Esophagus squamous epithelium (tissue), 5 donors: Measurements from ENCODE around the gene ZIC4. TPM values are rescaled to one million over a fixed set of nuclear protein-coding genes. Genes with fewer than 3 reads are reported as not detected.

Experiments
- DNase-seq: peaks from one replicate; lab custom pipeline; 2025; lab: John Stamatoyannopoulos, UW
- H3K27ac ChIP-seq, 4 donors: fragments of 200-600 bp; sonication (generic); one replicate each; pipeline ENCODE4 v1.5.1; 2016 to 2019; ENCODE audit warnings: mild to moderate bottlenecking in 1 of 4
- H3K27me3 ChIP-seq, 4 donors: fragments of 200-600 bp; sonication (generic); 1 replicate in 3 of 4; 2 replicates in 1 of 4; pipeline versions ENCODE4 v1.5.1 to v1.6.0; 2017 to 2021; ENCODE audit warnings: antibody characterized with exemption in 1 of 4
- H3K36me3 ChIP-seq, 3 donors: fragments of 200-600 bp; sonication (generic); one replicate each; pipeline ENCODE4 v1.5.1; 2016 to 2019
- H3K4me1 ChIP-seq, 3 donors: fragments of 200-600 bp; sonication (generic); one replicate each; pipeline ENCODE4 v1.5.1; 2017 to 2019
- H3K4me3 ChIP-seq, 4 donors: fragments of 200-600 bp; sonication (generic); 1 replicate in 3 of 4; 2 replicates in 1 of 4; pipeline ENCODE4 v1.5.1; 2016 to 2019; ENCODE audit warnings: mild to moderate bottlenecking in 2 of 4, moderate library complexity in 1 of 4
- H3K9me3 ChIP-seq, 3 donors: fragments of 200-600 bp; sonication (generic); one replicate each; pipeline ENCODE4 v1.5.1; 2016 to 2019
- CTCF ChIP-seq, 6 experiments: fragments of 450-650 bp in 4 of 6; fragments of 200-600 bp in 2 of 6; sonication (generic) in 2 of 6; IDR thresholded peaks; one replicate each; pipeline ENCODE4 v1.5.1; 2016 to 2019; ENCODE audit warnings: antibody characterized with exemption in 6 of 6, mild to moderate bottlenecking in 4 of 6, moderate library complexity in 4 of 6
- POLR2A ChIP-seq, 4 donors: fragments of 450-650 bp; IDR thresholded peaks; one replicate each; pipeline ENCODE4 v1.6.1; 2017; ENCODE audit warnings: antibody characterized with exemption in 4 of 4, mild to moderate bottlenecking in 4 of 4, moderate library complexity in 3 of 4
- WGBS, 2 donors: methylation state at CpG; one replicate each; pipeline ENCODE4 v1.1.5; 2018; 5-methylcytosine and 5-hydroxymethylcytosine counted together
- intact Hi-C: fragments of 100-400 bp; cut with DNase I; formaldehyde crosslinking; loops from one replicate; pipeline ENCODE4 v1.15.0; 2022
- total RNA-seq, 4 donors: library from RNA; depleted of rRNA; stranded (reverse); fragments of >200 nt; gene quantifications; one replicate each; pipeline ENCODE4 v1.1.0, GENCODE V29; 2016
- donor health status: DM: yes; HTN: yes; CAD: no.

Gene ZIC4
- total RNA-seq, 4 donors from 2014 or later = not detected

GRCh38 chr3:147341727-147342126, 64.6 kb downstream of the ZIC4 start:
- 17% methylated on average over 2 of the region's 2 CpGs for WGBS, 2 donors
- H3K4me3 ChIP-seq = no peak overlapping the region
- no peaks in the 10 kb centered on the region for H3K9me3 ChIP-seq
- no peak overlapping the region for H3K27ac ChIP-seq
- no peak for TF ChIP-seq POLR2A (IDR thresholded peaks at IDR 0.05)
- TF ChIP-seq CTCF (IDR thresholded peaks at IDR 0.05) = no peak
- intact Hi-C loops = no loop called here
- no peak for DNase-seq
- H3K4me1 ChIP-seq = no peaks in the 10 kb centered on the region
- H3K27me3 ChIP-seq = peaks cover 0 to 13% (median 0%) of the 10 kb centered on the region in 4 donors
- H3K36me3 ChIP-seq = no peaks in the 10 kb centered on the region

- Histone ChIP-seq H3K27me3 (peaks cover 0 to 5% (median 0%) of the 10 kb centered on the region in 4 donors), H3K4me3 (no peak overlapping the region), H3K36me3 (no peaks in the 10 kb centered on the region), H3K9me3 (no peaks in the 10 kb centered on the region), H3K27ac (no peak overlapping the region), H3K4me1 (no peaks in the 10 kb centered on the region)
- no peak for DNase-seq
- intact Hi-C loops = no loop called here
- WGBS, 2 donors = 35% methylated on average over 4 of the region's 4 CpGs
- TF ChIP-seq CTCF (IDR thresholded peaks at IDR 0.05) (no peak), POLR2A (IDR thresholded peaks at IDR 0.05) (no peak)
These were observed 69.6 kb downstream of the ZIC4 start for GRCh38 chr3:147336543-147337278.

Other genes starting within 250 kb of the ZIC4 start
- gene ZIC1, start 2.8 kb upstream of the ZIC4 start, total RNA-seq = not detected